T-helper 1 cell (primary cell): ENCODE data around the gene TMEM19.
A peak's percentile ranks its signal among the peaks of the same experiment; 100 is the strongest.

ENCODE experiments used
- DNase-seq, 5 donors: peaks; one replicate each; pipeline ENCODE4 v3.0.0-alpha.2; 2012 to 2020

Gene TMEM19

GRCh38 chr12:71719647-71720370 is 33.9 kb downstream of the TMEM19 start:
- DNase-seq = no peak

- no peak for DNase-seq
Measured at GRCh38 chr12:71721783-71722505, 36.1 kb downstream of the TMEM19 start.

- no peak for DNase-seq
Measured at GRCh38 chr12:71725011-71725410, 39.1 kb downstream of the TMEM19 start.

GRCh38 chr12:71726548-71726947 is 40.7 kb downstream of the TMEM19 start:
- DNase-seq = no peak

- DNase-seq = no peak
Measured at GRCh38 chr12:71727958-71728357, 42.1 kb downstream of the TMEM19 start.

- DNase-seq = no peak
Measured at GRCh38 chr12:71730936-71731335, 45.1 kb downstream of the TMEM19 start.

GRCh38 chr12:71731439-71732356 is 45.8 kb downstream of the TMEM19 start:
- DNase-seq = no peak

- DNase-seq = no peak
Measured at GRCh38 chr12:71732357-71732712, 46.5 kb downstream of the TMEM19 start.

- DNase-seq = no peak
Measured at GRCh38 chr12:71737197-71737596, 51.3 kb downstream of the TMEM19 start.

- DNase-seq = no peak
Measured at GRCh38 chr12:71742998-71743397, 57.1 kb downstream of the TMEM19 start.

- no peak for DNase-seq
Measured at GRCh38 chr12:71744522-71745300, 58.8 kb downstream of the TMEM19 start.

GRCh38 chr12:71746974-71747611 is 61.2 kb downstream of the TMEM19 start:
- peak in 4 of 5 donors; percentile 20 to 48 (median 27) for DNase-seq

- no peak for DNase-seq
Measured at GRCh38 chr12:71748081-71748850, 62.4 kb downstream of the TMEM19 start.

GRCh38 chr12:71749666-71750065 is 63.8 kb downstream of the TMEM19 start:
- no peak for DNase-seq

GRCh38 chr12:71752891-71753290 is 67.0 kb downstream of the TMEM19 start:
- DNase-seq = no peak
